Measurements from ENCODE around the gene ACTG2.

DNA sequence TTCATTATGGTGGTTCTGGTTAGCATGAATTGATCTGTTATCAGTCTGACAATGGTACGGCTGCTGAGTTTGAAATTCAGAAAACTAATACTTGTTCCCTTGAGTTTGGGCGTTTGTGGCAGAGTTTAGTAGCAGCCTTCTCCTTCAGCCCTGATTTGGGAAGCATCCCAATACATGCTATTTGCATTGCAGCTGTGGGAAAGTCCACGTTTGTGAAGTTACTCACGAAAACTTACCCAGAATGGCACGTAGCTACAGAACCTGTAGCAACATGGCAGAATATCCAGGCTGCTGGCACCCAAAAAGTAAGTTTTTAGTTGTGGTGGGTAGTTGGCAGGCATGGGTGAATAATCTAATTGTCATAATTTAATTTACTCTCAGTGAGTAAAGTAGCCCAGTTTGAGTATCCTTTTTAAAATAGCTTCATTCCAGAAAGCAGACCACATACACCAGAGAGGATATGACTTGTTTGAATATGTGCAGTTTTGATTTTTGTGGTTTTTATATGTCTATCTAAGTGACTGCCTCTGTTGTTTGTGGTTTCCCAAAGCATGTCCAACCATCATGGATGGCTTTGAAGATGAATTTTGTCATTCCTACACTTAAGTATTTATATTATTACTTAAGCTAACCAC is 46.0 kb downstream of the ACTG2 start:
- TF ChIP-seq, protein P1, sequence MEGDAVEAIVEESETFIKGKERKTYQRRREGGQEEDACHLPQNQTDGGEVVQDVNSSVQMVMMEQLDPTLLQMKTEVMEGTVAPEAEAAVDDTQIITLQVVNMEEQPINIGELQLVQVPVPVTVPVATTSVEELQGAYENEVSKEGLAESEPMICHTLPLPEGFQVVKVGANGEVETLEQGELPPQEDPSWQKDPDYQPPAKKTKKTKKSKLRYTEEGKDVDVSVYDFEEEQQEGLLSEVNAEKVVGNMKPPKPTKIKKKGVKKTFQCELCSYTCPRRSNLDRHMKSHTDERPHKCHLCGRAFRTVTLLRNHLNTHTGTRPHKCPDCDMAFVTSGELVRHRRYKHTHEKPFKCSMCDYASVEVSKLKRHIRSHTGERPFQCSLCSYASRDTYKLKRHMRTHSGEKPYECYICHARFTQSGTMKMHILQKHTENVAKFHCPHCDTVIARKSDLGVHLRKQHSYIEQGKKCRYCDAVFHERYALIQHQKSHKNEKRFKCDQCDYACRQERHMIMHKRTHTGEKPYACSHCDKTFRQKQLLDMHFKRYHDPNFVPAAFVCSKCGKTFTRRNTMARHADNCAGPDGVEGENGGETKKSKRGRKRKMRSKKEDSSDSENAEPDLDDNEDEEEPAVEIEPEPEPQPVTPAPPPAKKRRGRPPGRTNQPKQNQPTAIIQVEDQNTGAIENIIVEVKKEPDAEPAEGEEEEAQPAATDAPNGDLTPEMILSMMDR (IDR thresholded peaks at IDR 0.05; ENCODE audit: low read depth, low read length, missing input control), result no peak
- TF ChIP-seq MAX (IDR thresholded peaks at IDR 0.05) (no peak), YY1 (IDR thresholded peaks at IDR 0.05) (no peak), RAD21 (IDR thresholded peaks at IDR 0.05) (no peak), JUND (IDR thresholded peaks at IDR 0.05) (no peak), SP1 (IDR thresholded peaks at IDR 0.05) (no peak), RXRA (IDR thresholded peaks at IDR 0.05) (no peak), ATF3 (IDR thresholded peaks at IDR 0.05) (no peak), EGR1 (IDR thresholded peaks at IDR 0.05; ENCODE audit: low read depth in 2 of 2) (no peak), GABPA (IDR thresholded peaks at IDR 0.05 in 1 of 2, conservative IDR thresholded peaks at IDR 0.05 in 1 of 2) (no peak), TAF1 (conservative IDR thresholded peaks at IDR 0.05) (no peak)
